Measurements from ENCODE around the gene NDUFB2. TPM values are rescaled to one million over a fixed set of nuclear protein-coding genes. Genes with fewer than 3 reads are reported as not detected.
"Not testable (repeated sequence)": the region's sequence is repeated elsewhere in the genome, so short reads cannot be mapped to it uniquely, and the experiment has no call there.

NDUFB2 gene
- total RNA-seq, 1 donor: 56.5 TPM

- Histone ChIP-seq H4K20me1 (ENCODE audit: insufficient read depth, low read length) (no peaks in the 10 kb centered on the region), H3K4me3 (ENCODE audit: insufficient read depth, low read length) (no peak overlapping the region), H3K4me2 (ENCODE audit: insufficient read depth, low read length) (no peak overlapping the region), H3K9me3 (ENCODE audit: low read depth, low read length) (no peaks in the 10 kb centered on the region), H3K79me2 (ENCODE audit: insufficient read depth, low read length) (no peaks in the 10 kb centered on the region), H3K4me1 (ENCODE audit: insufficient read depth, low read length) (peaks cover 14% of the 10 kb centered on the region), H2AFZ (ENCODE audit: low read length) (peak overlapping the region; percentile 49), H3K27ac (ENCODE audit: low read depth, low read length) (no peak overlapping the region), H3K27me3 (ENCODE audit: insufficient read depth, low read length) (no peaks in the 10 kb centered on the region), H3K36me3 (ENCODE audit: insufficient read depth, low read length) (no peaks in the 10 kb centered on the region)
- TF ChIP-seq CTCF (IDR thresholded peaks at IDR 0.05; ENCODE audit: extremely low read depth, low read depth, low read length): no peak
- peak; percentile 26 for DNase-seq (ENCODE audit: insufficient read length, low spot score, missing footprints)
These were observed 36.7 kb upstream of the NDUFB2 start for GRCh38 chr7:140659856-140660255.

GRCh38 chr7:140661124-140661523 is 35.4 kb upstream of the NDUFB2 start:
- Histone ChIP-seq H3K4me3 (ENCODE audit: insufficient read depth, low read length) (peak overlapping the region; percentile 68), H3K27ac (ENCODE audit: low read depth, low read length) (no peak overlapping the region), H2AFZ (ENCODE audit: low read length) (peak overlapping the region; percentile 85), H4K20me1 (ENCODE audit: insufficient read depth, low read length) (no peaks in the 10 kb centered on the region), H3K79me2 (ENCODE audit: insufficient read depth, low read length) (no peaks in the 10 kb centered on the region), H3K4me2 (ENCODE audit: insufficient read depth, low read length) (peak overlapping the region; percentile 80), H3K36me3 (ENCODE audit: insufficient read depth, low read length) (no peaks in the 10 kb centered on the region), H3K4me1 (ENCODE audit: insufficient read depth, low read length) (peaks cover 10% of the 10 kb centered on the region), H3K9me3 (ENCODE audit: low read depth, low read length) (no peaks in the 10 kb centered on the region), H3K27me3 (ENCODE audit: insufficient read depth, low read length) (no peaks in the 10 kb centered on the region)
- TF ChIP-seq CTCF (IDR thresholded peaks at IDR 0.05; ENCODE audit: extremely low read depth, low read depth, low read length): peak; percentile 47
- DNase-seq (ENCODE audit: insufficient read length, low spot score, missing footprints): no peak

- not testable (repeated sequence) for H2AFZ ChIP-seq (ENCODE audit: low read length); H3K9me3 ChIP-seq (ENCODE audit: low read depth, low read length); H3K4me2 ChIP-seq (ENCODE audit: insufficient read depth, low read length); H4K20me1 ChIP-seq (ENCODE audit: insufficient read depth, low read length); DNase-seq (ENCODE audit: insufficient read length, low spot score, missing footprints); H3K79me2 ChIP-seq (ENCODE audit: insufficient read depth, low read length); H3K27me3 ChIP-seq (ENCODE audit: insufficient read depth, low read length); H3K4me1 ChIP-seq (ENCODE audit: insufficient read depth, low read length); H3K4me3 ChIP-seq (ENCODE audit: insufficient read depth, low read length); H3K36me3 ChIP-seq (ENCODE audit: insufficient read depth, low read length); H3K27ac ChIP-seq (ENCODE audit: low read depth, low read length)
These were observed 33.6 kb upstream of the NDUFB2 start for GRCh38 chr7:140662938-140663337.

GRCh38 chr7:140667476-140667875 is 29.0 kb upstream of the NDUFB2 start:
- DNase-seq (ENCODE audit: insufficient read length, low spot score, missing footprints): no peak
- no peaks in the 10 kb centered on the region for H3K27me3 ChIP-seq (ENCODE audit: insufficient read depth, low read length)
- H2AFZ ChIP-seq (ENCODE audit: low read length): no peak overlapping the region
- no peaks in the 10 kb centered on the region for H4K20me1 ChIP-seq (ENCODE audit: insufficient read depth, low read length)
- H3K4me1 ChIP-seq (ENCODE audit: insufficient read depth, low read length): no peaks in the 10 kb centered on the region
- H3K4me3 ChIP-seq (ENCODE audit: insufficient read depth, low read length): no peak overlapping the region
- H3K4me2 ChIP-seq (ENCODE audit: insufficient read depth, low read length): no peak overlapping the region
- no peak for TF ChIP-seq CTCF (IDR thresholded peaks at IDR 0.05; ENCODE audit: extremely low read depth, low read depth, low read length)
- no peaks in the 10 kb centered on the region for H3K36me3 ChIP-seq (ENCODE audit: insufficient read depth, low read length)
- no peak overlapping the region for H3K27ac ChIP-seq (ENCODE audit: low read depth, low read length)
- no peaks in the 10 kb centered on the region for H3K79me2 ChIP-seq (ENCODE audit: insufficient read depth, low read length)
- no peaks in the 10 kb centered on the region for H3K9me3 ChIP-seq (ENCODE audit: low read depth, low read length)
